HepG2 (cell line): ENCODE data around the gene PTMA. TPM values are rescaled to one million over a fixed set of nuclear protein-coding genes. Genes with fewer than 3 reads are reported as not detected.
A peak's percentile ranks its signal among the peaks of the same experiment; 100 is the strongest.

Source experiments
- ERF ChIP-seq: IDR thresholded peaks from 2 replicates; pipeline ENCODE4 v1.6.1; 2018; ENCODE audit warnings: missing biosample characterization, missing genetic modification reagents
- FOXO1 ChIP-seq: sonication (generic); formaldehyde crosslinking; IDR thresholded peaks from 2 replicates; pipeline ENCODE4 v1.4.0; 2020; ENCODE audit warnings: missing genetic modification reagents
- HOXA3 ChIP-seq: sonication (generic); formaldehyde crosslinking; IDR thresholded peaks from 2 replicates; pipeline ENCODE4 v1.5.0; 2020; ENCODE audit warnings: missing genetic modification reagents
- KLF9 ChIP-seq: IDR thresholded peaks from 2 replicates; pipeline ENCODE4 v1.6.1; 2016; ENCODE audit warnings: low read depth
- PHB2 ChIP-seq: fragments of 450-650 bp; IDR thresholded peaks from 2 replicates; pipeline ENCODE4 v1.6.1; 2018; ENCODE audit not compliant: partially characterized antibody
- SRSF4 ChIP-seq: fragments of 200-400 bp; formaldehyde crosslinking; IDR thresholded peaks from one replicate; pipeline ENCODE4 v1.6.1; 2018; ENCODE audit warnings: mild to moderate bottlenecking, low read depth, low read length, moderate library complexity; ENCODE audit not compliant: poor library complexity, severe bottlenecking
- polyA plus RNA-seq, 8 experiments: library from polyadenylated mRNA; depleted of rRNA in 3 of 8; stranded (reverse) in 7 of 8; unstranded in 1 of 8; fragments of >200 nt; fragmentation: Illumina TruSeq in 4 of 8; extraction: Trizol in 4 of 8; gene quantifications; 2 replicates each; pipeline versions ENCODE4 v1.2.1 to v1.2.3, GENCODE V29; 2011 to 2016; ENCODE audit warnings: low read depth in 4 of 8, missing spikeins in 1 of 8, mixed read lengths in 1 of 8; ENCODE audit not compliant: insufficient read depth in 1 of 8
- total RNA-seq, 5 experiments: library from RNA; depleted of rRNA; stranded (reverse); fragments of >200 nt; fragmentation: Illumina TruSeq; extraction: Trizol; gene quantifications; 2 replicates each; pipeline ENCODE4 v1.2.3, GENCODE V29; 2016; ENCODE audit warnings: low read depth in 1 of 5
- TF ChIP-seq, protein P1 (sequence below): sonication (generic); formaldehyde crosslinking; IDR thresholded peaks from one replicate; pipeline ENCODE4 v1.5.1; 2020; ENCODE audit warnings: mild to moderate bottlenecking, missing genetic modification reagents; ENCODE audit errors: not compliant biosample characterization
- TF ChIP-seq, protein P2 (sequence below): sonication (generic); formaldehyde crosslinking; IDR thresholded peaks from 2 replicates; pipeline ENCODE4 v1.8.1; 2023; ENCODE audit warnings: mild to moderate bottlenecking, missing genetic modification reagents, borderline replicate concordance
- TF ChIP-seq, protein P3 (sequence below), 2 experiments: sonication (generic) in 1 of 2; formaldehyde crosslinking in 1 of 2; IDR thresholded peaks; 2 replicates each; pipeline versions ENCODE4 v1.4.0 to v1.6.1; 2016 to 2020; ENCODE audit warnings: borderline replicate concordance in 1 of 2, low read depth in 1 of 2, mild to moderate bottlenecking in 1 of 2, missing genetic modification reagents in 1 of 2
- TF ChIP-seq, protein P4 (sequence below): IDR thresholded peaks from 2 replicates; pipeline ENCODE4 v1.6.1; 2016; ENCODE audit warnings: mild to moderate bottlenecking, missing biosample characterization, missing genetic modification reagents
- TF ChIP-seq, protein P5 (sequence below): sonication (generic); formaldehyde crosslinking; IDR thresholded peaks from 2 replicates; pipeline ENCODE4 v1.5.0; 2020; ENCODE audit warnings: missing genetic modification reagents
- TF ChIP-seq, protein P6 (sequence below): IDR thresholded peaks from 2 replicates; pipeline ENCODE4 v1.6.1; 2016; ENCODE audit warnings: missing genetic modification reagents, missing compliant biosample characterization

The PTMA gene
- total and polyA plus RNA-seq, 2 of the 13 experiments (the other 11 are each of a cell fraction or from before 2014, with no cell fraction given), result 190 to 1,086 TPM

DNA sequence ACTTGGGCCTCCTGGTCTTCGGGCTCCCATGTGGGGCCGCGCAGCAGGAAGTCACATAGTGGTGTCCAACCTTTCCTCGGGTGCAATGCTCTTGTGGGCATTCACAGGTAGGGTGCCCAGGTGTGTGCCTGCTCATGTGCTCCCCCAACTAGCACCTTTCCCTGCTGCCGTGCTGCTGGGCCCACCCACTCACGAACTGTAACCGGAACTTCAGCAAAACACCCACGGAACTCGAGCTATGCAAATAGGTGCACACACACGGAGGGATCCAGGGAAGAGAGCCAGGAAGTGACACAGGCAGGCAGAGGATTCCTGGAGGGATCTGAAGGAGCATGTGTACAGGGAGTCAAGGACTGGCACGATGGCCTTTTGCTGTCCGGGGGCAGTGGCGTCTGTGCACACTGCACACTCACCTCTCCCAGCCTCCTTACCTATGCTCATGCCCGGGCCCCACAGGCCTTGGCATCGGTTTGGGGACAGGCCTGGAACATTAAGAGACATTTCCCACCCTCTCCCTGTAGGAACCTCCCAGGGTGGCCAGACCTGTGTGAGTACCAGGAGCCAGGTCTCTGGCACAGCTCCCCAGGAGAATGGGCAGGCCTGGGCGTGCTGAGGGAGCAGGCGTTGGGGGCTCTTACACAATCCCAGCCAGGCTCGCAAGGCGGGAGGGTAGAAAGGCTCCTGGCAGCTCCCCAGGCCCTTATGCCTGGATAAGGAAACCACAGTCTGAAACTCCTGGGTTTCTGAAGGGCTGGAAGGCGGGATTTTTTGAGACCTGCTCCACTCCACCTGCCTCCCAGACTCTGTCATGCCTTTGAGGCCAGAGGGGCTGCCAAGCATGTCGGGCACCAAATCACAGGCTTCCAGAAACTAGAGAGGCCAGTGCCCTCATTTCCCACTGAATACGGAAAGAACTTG is 6.6 kb upstream of the PTMA start (continued):
- TF ChIP-seq, protein P1, sequence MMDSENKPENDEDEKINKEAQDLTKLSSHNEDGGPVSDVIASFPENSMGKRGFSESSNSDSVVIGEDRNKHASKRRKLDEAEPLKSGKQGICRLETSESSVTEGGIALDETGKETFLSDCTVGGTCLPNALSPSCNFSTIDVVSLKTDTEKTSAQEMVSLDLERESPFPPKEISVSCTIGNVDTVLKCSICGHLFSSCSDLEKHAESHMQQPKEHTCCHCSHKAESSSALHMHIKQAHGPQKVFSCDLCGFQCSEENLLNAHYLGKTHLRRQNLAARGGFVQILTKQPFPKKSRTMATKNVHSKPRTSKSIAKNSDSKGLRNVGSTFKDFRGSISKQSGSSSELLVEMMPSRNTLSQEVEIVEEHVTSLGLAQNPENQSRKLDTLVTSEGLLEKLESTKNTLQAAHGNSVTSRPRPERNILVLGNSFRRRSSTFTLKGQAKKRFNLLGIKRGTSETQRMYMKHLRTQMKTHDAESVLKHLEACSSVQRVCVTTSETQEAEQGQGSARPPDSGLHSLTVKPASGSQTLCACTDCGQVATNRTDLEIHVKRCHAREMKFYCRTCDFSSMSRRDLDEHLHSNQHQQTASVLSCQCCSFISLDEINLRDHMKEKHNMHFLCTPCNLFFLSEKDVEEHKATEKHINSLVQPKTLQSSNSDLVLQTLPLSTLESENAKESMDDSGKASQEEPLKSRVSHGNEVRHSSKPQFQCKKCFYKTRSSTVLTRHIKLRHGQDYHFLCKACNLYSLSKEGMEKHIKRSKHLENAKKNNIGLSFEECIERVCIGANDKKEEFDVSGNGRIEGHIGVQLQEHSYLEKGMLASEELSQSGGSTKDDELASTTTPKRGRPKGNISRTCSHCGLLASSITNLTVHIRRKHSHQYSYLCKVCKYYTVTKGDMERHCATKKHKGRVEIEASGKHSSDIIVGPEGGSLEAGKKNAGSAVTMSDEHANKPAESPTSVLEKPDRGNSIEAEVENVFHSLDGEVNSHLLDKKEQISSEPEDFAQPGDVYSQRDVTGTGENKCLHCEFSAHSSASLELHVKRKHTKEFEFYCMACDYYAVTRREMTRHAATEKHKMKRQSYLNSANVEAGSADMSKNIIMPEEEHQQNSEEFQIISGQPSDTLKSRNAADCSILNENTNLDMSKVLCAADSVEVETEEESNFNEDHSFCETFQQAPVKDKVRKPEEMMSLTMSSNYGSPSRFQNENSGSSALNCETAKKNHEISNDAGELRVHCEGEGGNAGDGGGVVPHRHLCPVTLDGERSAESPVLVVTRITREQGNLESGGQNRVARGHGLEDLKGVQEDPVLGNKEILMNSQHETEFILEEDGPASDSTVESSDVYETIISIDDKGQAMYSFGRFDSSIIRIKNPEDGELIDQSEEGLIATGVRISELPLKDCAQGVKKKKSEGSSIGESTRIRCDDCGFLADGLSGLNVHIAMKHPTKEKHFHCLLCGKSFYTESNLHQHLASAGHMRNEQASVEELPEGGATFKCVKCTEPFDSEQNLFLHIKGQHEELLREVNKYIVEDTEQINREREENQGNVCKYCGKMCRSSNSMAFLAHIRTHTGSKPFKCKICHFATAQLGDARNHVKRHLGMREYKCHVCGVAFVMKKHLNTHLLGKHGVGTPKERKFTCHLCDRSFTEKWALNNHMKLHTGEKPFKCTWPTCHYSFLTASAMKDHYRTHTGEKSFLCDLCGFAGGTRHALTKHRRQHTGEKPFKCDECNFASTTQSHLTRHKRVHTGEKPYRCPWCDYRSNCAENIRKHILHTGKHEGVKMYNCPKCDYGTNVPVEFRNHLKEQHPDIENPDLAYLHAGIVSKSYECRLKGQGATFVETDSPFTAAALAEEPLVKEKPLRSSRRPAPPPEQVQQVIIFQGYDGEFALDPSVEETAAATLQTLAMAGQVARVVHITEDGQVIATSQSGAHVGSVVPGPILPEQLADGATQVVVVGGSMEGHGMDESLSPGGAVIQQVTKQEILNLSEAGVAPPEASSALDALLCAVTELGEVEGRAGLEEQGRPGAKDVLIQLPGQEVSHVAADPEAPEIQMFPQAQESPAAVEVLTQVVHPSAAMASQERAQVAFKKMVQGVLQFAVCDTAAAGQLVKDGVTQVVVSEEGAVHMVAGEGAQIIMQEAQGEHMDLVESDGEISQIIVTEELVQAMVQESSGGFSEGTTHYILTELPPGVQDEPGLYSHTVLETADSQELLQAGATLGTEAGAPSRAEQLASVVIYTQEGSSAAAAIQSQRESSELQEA (CRISPR knock-in tag), result peak; percentile 85
- TF ChIP-seq ERF (CRISPR knock-in tag), result peak; percentile 49; the same call in 1 of the 2 replicates
- TF ChIP-seq SRSF4, result no peak
- peak; percentile 57; the same call in 1 of the 2 replicates for TF ChIP-seq HOXA3 (CRISPR knock-in tag)
- TF ChIP-seq KLF9, result 0 out of 2 replicates have a peak, but pooled peaks have one; percentile 27
- TF ChIP-seq, protein P2, sequence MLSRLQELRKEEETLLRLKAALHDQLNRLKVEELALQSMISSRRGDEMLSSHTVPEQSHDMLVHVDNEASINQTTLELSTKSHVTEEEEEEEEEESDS (CRISPR knock-in tag), result peak; percentile 65; the same call in 1 of the 2 replicates
- TF ChIP-seq PHB2, result no peak
- TF ChIP-seq, protein P3, sequence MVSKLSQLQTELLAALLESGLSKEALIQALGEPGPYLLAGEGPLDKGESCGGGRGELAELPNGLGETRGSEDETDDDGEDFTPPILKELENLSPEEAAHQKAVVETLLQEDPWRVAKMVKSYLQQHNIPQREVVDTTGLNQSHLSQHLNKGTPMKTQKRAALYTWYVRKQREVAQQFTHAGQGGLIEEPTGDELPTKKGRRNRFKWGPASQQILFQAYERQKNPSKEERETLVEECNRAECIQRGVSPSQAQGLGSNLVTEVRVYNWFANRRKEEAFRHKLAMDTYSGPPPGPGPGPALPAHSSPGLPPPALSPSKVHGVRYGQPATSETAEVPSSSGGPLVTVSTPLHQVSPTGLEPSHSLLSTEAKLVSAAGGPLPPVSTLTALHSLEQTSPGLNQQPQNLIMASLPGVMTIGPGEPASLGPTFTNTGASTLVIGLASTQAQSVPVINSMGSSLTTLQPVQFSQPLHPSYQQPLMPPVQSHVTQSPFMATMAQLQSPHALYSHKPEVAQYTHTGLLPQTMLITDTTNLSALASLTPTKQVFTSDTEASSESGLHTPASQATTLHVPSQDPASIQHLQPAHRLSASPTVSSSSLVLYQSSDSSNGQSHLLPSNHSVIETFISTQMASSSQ (IDR thresholded peaks at IDR 0.05; ENCODE audit: low read depth), result no peak
- TF ChIP-seq, protein P3 (CRISPR knock-in tag; IDR thresholded peaks at IDR 0.05; ENCODE audit: borderline replicate concordance), result no peak
- peak; percentile 9; the same call in 1 of the 2 replicates for TF ChIP-seq FOXO1 (CRISPR knock-in tag)
- TF ChIP-seq, protein P4, sequence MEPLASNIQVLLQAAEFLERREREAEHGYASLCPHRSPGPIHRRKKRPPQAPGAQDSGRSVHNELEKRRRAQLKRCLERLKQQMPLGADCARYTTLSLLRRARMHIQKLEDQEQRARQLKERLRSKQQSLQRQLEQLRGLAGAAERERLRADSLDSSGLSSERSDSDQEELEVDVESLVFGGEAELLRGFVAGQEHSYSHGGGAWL, result no peak
- TF ChIP-seq, protein P5, sequence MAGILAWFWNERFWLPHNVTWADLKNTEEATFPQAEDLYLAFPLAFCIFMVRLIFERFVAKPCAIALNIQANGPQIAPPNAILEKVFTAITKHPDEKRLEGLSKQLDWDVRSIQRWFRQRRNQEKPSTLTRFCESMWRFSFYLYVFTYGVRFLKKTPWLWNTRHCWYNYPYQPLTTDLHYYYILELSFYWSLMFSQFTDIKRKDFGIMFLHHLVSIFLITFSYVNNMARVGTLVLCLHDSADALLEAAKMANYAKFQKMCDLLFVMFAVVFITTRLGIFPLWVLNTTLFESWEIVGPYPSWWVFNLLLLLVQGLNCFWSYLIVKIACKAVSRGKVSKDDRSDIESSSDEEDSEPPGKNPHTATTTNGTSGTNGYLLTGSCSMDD, result no peak
- TF ChIP-seq, protein P6, sequence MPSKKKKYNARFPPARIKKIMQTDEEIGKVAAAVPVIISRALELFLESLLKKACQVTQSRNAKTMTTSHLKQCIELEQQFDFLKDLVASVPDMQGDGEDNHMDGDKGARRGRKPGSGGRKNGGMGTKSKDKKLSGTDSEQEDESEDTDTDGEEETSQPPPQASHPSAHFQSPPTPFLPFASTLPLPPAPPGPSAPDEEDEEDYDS (CRISPR knock-in tag), result peak; percentile 60
